GM21528 (cell line): ENCODE results near the gene RANBP3L.
"Not testable (repeated sequence)": the region's sequence is repeated elsewhere in the genome, so short reads cannot be mapped to it uniquely, and the experiment has no call there.

Experiments
- ATAC-seq: cut with Tn5 transposase; IDR thresholded peaks from one replicate; pipeline ENCODE4 v1.9.1; 2021; ENCODE audit warnings: mild to moderate bottlenecking, moderate library complexity; ENCODE audit not compliant: unreplicated experiment, low FRiP score

The RANBP3L gene

GRCh38 chr5:36297653-36298052 lies 4.0 kb downstream of the RANBP3L start:
- ATAC-seq, result no peak

GRCh38 chr5:36285837-36286615 lies 15.7 kb downstream of the RANBP3L start:
- ATAC-seq, result no peak

- not testable (repeated sequence) for ATAC-seq
These were observed 17.9 kb downstream of the RANBP3L start for GRCh38 chr5:36283775-36284174.

- ATAC-seq, result no peak
These were observed 20.1 kb downstream of the RANBP3L start for GRCh38 chr5:36281626-36282025.

- ATAC-seq, result no peak
These were observed 22.5 kb downstream of the RANBP3L start for GRCh38 chr5:36279054-36279698.

GRCh38 chr5:36277521-36278176 lies 24.1 kb downstream of the RANBP3L start:
- no peak for ATAC-seq

GRCh38 chr5:36276864-36277263 lies 24.8 kb downstream of the RANBP3L start:
- no peak for ATAC-seq

GRCh38 chr5:36273809-36274526 lies 27.7 kb downstream of the RANBP3L start:
- ATAC-seq, result no peak

GRCh38 chr5:36272136-36272690 lies 29.5 kb downstream of the RANBP3L start:
- no peak for ATAC-seq

- ATAC-seq, result no peak
These were observed 30.7 kb downstream of the RANBP3L start for GRCh38 chr5:36270876-36271575.

- ATAC-seq, result no peak
These were observed 31.5 kb downstream of the RANBP3L start for GRCh38 chr5:36270175-36270574.

GRCh38 chr5:36269478-36269877 lies 32.2 kb downstream of the RANBP3L start:
- no peak for ATAC-seq

- ATAC-seq, result no peak
These were observed 33.8 kb downstream of the RANBP3L start for GRCh38 chr5:36267905-36268304.

- no peak for ATAC-seq
These were observed 37.4 kb downstream of the RANBP3L start for GRCh38 chr5:36264202-36264760.

- no peak for ATAC-seq
These were observed 40.5 kb downstream of the RANBP3L start for GRCh38 chr5:36261186-36261585.

- no peak for ATAC-seq
These were observed 48.1 kb downstream of the RANBP3L start for GRCh38 chr5:36253575-36253974.

GRCh38 chr5:36252722-36253365 lies 48.9 kb downstream of the RANBP3L start:
- no peak for ATAC-seq

GRCh38 chr5:36251218-36251617 lies 50.5 kb downstream of the RANBP3L start:
- no peak for ATAC-seq

GRCh38 chr5:36250427-36250826 lies 51.3 kb downstream of the RANBP3L start:
- ATAC-seq, result no peak
